HepG2 (cell line): Measurements from ENCODE around the gene MARS1. TPM values are rescaled to one million over a fixed set of nuclear protein-coding genes. Genes with fewer than 3 reads are reported as not detected.

Source experiments
- BORCS8-MEF2B ChIP-seq: sonication (generic); formaldehyde crosslinking; IDR thresholded peaks from 2 replicates; pipeline ENCODE4 v1.8.0; 2022; ENCODE audit warnings: mild to moderate bottlenecking, missing genetic modification reagents
- FOXK1 ChIP-seq: sonication (generic); formaldehyde crosslinking; IDR thresholded peaks from 2 replicates; pipeline ENCODE4 v1.4.0; 2020; ENCODE audit warnings: low read depth, missing genetic modification reagents, borderline replicate concordance
- FOXP4 ChIP-seq: sonication (generic); formaldehyde crosslinking; IDR thresholded peaks from 2 replicates; pipeline ENCODE4 v1.4.0; 2020; ENCODE audit warnings: missing genetic modification reagents
- KLF16 ChIP-seq, 2 experiments: sonication (generic) in 1 of 2; formaldehyde crosslinking in 1 of 2; IDR thresholded peaks; 2 replicates each; pipeline versions ENCODE4 v1.6.1 to v1.8.0; 2016 to 2023; ENCODE audit warnings: missing genetic modification reagents in 2 of 2, missing compliant biosample characterization in 1 of 2
- MED1 ChIP-seq: sonication (generic); formaldehyde crosslinking; IDR thresholded peaks from 2 replicates; pipeline ENCODE4 v1.4.0; 2020; ENCODE audit warnings: missing genetic modification reagents
- POLR2G ChIP-seq: fragments of 200-400 bp; formaldehyde crosslinking; IDR thresholded peaks from 2 replicates; pipeline ENCODE4 v1.6.1; 2018; ENCODE audit warnings: mild to moderate bottlenecking, low read depth, low read length, moderate library complexity
- SKIL ChIP-seq: sonication (generic); formaldehyde crosslinking; IDR thresholded peaks from 2 replicates; pipeline ENCODE4 v1.8.0; 2022; ENCODE audit warnings: missing genetic modification reagents, mild to moderate bottlenecking, moderate library complexity, borderline replicate concordance
- TCF7 ChIP-seq: sonication (generic); IDR thresholded peaks from 2 replicates; pipeline ENCODE4 v1.6.1; 2016; ENCODE audit warnings: antibody characterized with exemption, low read depth
- THAP8 ChIP-seq: sonication (generic); formaldehyde crosslinking; IDR thresholded peaks from 2 replicates; pipeline ENCODE4 v1.5.1; 2020; ENCODE audit warnings: missing genetic modification reagents, mild to moderate bottlenecking, borderline replicate concordance
- TRIM24 ChIP-seq: sonication (generic); formaldehyde crosslinking; IDR thresholded peaks from 2 replicates; pipeline ENCODE4 v1.8.0; 2022; ENCODE audit warnings: mild to moderate bottlenecking, missing genetic modification reagents
- XRCC5 ChIP-seq: fragments of 200-400 bp; formaldehyde crosslinking; optimal IDR thresholded peaks from 2 replicates; pipeline ENCODE3; 2017; ENCODE audit warnings: mild to moderate bottlenecking, low read length
- YY1 ChIP-seq: IDR thresholded peaks from 2 replicates; pipeline ENCODE4 v1.6.1; 2011; ENCODE audit warnings: low read length, low read depth, moderate library complexity, mild to moderate bottlenecking; ENCODE audit not compliant: insufficient read depth, insufficient replicate concordance
- ZHX2 ChIP-seq, 2 experiments: sonication (generic) in 1 of 2; formaldehyde crosslinking in 1 of 2; IDR thresholded peaks; 2 replicates each; pipeline versions ENCODE4 v1.6.1 to v1.9.0; 2014 to 2022; ENCODE audit warnings: antibody characterized with exemption in 1 of 2, borderline replicate concordance in 1 of 2, inconsistent platforms in 1 of 2, low read depth in 1 of 2, missing genetic modification reagents in 1 of 2
- ZNF234 ChIP-seq: sonication (generic); formaldehyde crosslinking; conservative IDR thresholded peaks from 2 replicates; pipeline ENCODE4 v1.5.1; 2020; ENCODE audit warnings: mild to moderate bottlenecking, missing genetic modification reagents
- ZNF296 ChIP-seq: sonication (generic); formaldehyde crosslinking; conservative IDR thresholded peaks from 2 replicates; pipeline ENCODE4 v1.5.0; 2020; ENCODE audit warnings: mild to moderate bottlenecking, missing genetic modification reagents
- ZNF326 ChIP-seq: sonication (generic); formaldehyde crosslinking; IDR thresholded peaks from 2 replicates; pipeline ENCODE4 v1.4.0; 2020; ENCODE audit warnings: missing genetic modification reagents, borderline replicate concordance
- ZNF558 ChIP-seq: sonication (generic); formaldehyde crosslinking; IDR thresholded peaks from 2 replicates; pipeline ENCODE4 v1.9.0; 2022; ENCODE audit warnings: mild to moderate bottlenecking, missing genetic modification reagents, borderline replicate concordance
- polyA plus RNA-seq, 8 experiments: library from polyadenylated mRNA; depleted of rRNA in 3 of 8; stranded (reverse) in 7 of 8; unstranded in 1 of 8; fragments of >200 nt; fragmentation: Illumina TruSeq in 4 of 8; extraction: Trizol in 4 of 8; gene quantifications; 2 replicates each; pipeline versions ENCODE4 v1.2.1 to v1.2.3, GENCODE V29; 2011 to 2016; ENCODE audit warnings: low read depth in 4 of 8, missing spikeins in 1 of 8, mixed read lengths in 1 of 8; ENCODE audit not compliant: insufficient read depth in 1 of 8
- total RNA-seq, 5 experiments: library from RNA; depleted of rRNA; stranded (reverse); fragments of >200 nt; fragmentation: Illumina TruSeq; extraction: Trizol; gene quantifications; 2 replicates each; pipeline ENCODE4 v1.2.3, GENCODE V29; 2016; ENCODE audit warnings: low read depth in 1 of 5

The MARS1 gene
- total and polyA plus RNA-seq, 2 of the 13 experiments (the other 11 are each of a cell fraction or from before 2014, with no cell fraction given) = 115 to 181 TPM

- TF ChIP-seq SKIL (no peak), TRIM24 (CRISPR knock-in tag) (no peak), TCF7 (peak; percentile 55), POLR2G (no peak), ZNF296 (CRISPR knock-in tag) (no peak), FOXP4 (CRISPR knock-in tag) (no peak), THAP8 (CRISPR knock-in tag) (no peak), ZNF326 (CRISPR knock-in tag) (no peak), MED1 (no peak), YY1 (no peak), BORCS8-MEF2B (CRISPR knock-in tag) (no peak), ZHX2 (IDR thresholded peaks at IDR 0.05; ENCODE audit: low read depth) (no peak), ZHX2 (CRISPR knock-in tag; IDR thresholded peaks at IDR 0.05; ENCODE audit: borderline replicate concordance) (no peak), XRCC5 (no peak), ZNF234 (CRISPR knock-in tag) (no peak), ZNF558 (CRISPR knock-in tag) (no peak), FOXK1 (no peak), KLF16 (CRISPR knock-in tag; IDR thresholded peaks at IDR 0.05) (no peak)
Observed at GRCh38 chr12:57496822-57497221, 9.0 kb downstream of the MARS1 start (continued).
